Spleen (tissue), 11 donors: ENCODE results near the gene SHTN1. TPM values are rescaled to one million over a fixed set of nuclear protein-coding genes. Genes with fewer than 3 reads are reported as not detected.

Experiments
- polyA plus RNA-seq, 3 donors: library from polyadenylated mRNA; stranded (reverse); fragments of 200-250 nt; gene quantifications; one replicate each; pipeline ENCODE4 v1.2.1, GENCODE V29; 2013
- small RNA-seq, 4 donors: library from RNA; depleted of rRNA; stranded (forward); fragments of <200 nt; gene quantifications; one replicate each; pipeline ENCODE3, GENCODE V24; 2016
- total RNA-seq, 7 donors: library from RNA; depleted of rRNA in 3 of 7; stranded (reverse); fragments of >200 nt in 3 of 7; fragmentation: NEBNext Ultra II Directional in 4 of 7; extraction: Animal tissue kit (Norgen Biotek cat#: 25700) in 4 of 7; gene quantifications; one replicate each; pipeline versions ENCODE4 v1.1.0 to v1.2.1, GENCODE V29; 2016 to 2021
- donor health status: healthy with polysubstance abuse.
- donor health status: DM: no; HTN: no; CAD: no; lungs with moderate emphysema.
- donor health status: DM: no; HTN: no; CAD: no.
- donor health status: Bipolar disorder and iron deficiency.
- donor health status: healthy.
- donor health status: DM: no; HTN: no; CAD: no.
- donor health status: DM: yes; HTN: yes; CAD: no.

The SHTN1 gene
- total and polyA plus RNA-seq, 10 donors, result 2.9 to 28.3 (median 14.7) TPM

Small RNA genes lying within 50 kb of the gene (small RNA-seq; reads per million reads assigned to genes)
- gene AC012308.1, result 0 reads per million in 4 donors

Other genes starting within 250 kb of the SHTN1 start
- gene ENO4, start 155.7 kb downstream of the SHTN1 start, total RNA-seq, result not detected
- under 1 TPM in 2 of 3 donors, not detected in 1; 0.03 to 0.09 TPM for gene ENO4, start 155.7 kb downstream of the SHTN1 start, polyA plus RNA-seq
- gene VAX1, start 133.1 kb upstream of the SHTN1 start, total RNA-seq, result not detected
- gene VAX1, start 133.1 kb upstream of the SHTN1 start, polyA plus RNA-seq, result not detected
- not detected for gene KCNK18, start 192.3 kb upstream of the SHTN1 start, total RNA-seq
- not detected for gene KCNK18, start 192.3 kb upstream of the SHTN1 start, polyA plus RNA-seq
- gene SLC18A2, start 235.9 kb upstream of the SHTN1 start, total RNA-seq, result under 1 TPM; 0.09 to 0.92 (median 0.37) TPM
- gene SLC18A2, start 235.9 kb upstream of the SHTN1 start, polyA plus RNA-seq, result under 1 TPM; 0.02 to 0.20 (median 0.03) TPM